ENCODE results near the gene GP5.

DNA sequence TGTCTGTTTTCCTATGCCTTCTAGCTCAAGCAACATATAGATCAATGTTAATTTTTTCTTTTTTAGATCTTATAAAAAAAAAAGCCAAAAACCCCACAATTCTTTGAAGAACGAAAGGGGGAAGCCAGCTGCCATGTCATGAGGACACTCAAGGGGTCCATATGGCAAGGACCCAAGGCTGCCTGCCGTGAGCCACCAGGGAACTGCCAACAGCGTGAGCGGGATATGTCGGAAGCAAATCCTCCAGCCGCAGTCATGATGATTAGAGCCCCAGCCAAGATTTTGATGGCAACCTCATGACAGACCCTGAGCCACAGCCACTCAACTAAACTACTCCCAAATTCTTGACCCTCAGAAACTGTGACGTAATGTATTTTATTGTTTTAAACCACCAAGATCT, 6.5 kb downstream of the GP5 start:
- no peak for TF ChIP-seq RXRA (IDR thresholded peaks at IDR 0.05)
- no peak for TF ChIP-seq YY1 (IDR thresholded peaks at IDR 0.05)
- TF ChIP-seq, protein P1, sequence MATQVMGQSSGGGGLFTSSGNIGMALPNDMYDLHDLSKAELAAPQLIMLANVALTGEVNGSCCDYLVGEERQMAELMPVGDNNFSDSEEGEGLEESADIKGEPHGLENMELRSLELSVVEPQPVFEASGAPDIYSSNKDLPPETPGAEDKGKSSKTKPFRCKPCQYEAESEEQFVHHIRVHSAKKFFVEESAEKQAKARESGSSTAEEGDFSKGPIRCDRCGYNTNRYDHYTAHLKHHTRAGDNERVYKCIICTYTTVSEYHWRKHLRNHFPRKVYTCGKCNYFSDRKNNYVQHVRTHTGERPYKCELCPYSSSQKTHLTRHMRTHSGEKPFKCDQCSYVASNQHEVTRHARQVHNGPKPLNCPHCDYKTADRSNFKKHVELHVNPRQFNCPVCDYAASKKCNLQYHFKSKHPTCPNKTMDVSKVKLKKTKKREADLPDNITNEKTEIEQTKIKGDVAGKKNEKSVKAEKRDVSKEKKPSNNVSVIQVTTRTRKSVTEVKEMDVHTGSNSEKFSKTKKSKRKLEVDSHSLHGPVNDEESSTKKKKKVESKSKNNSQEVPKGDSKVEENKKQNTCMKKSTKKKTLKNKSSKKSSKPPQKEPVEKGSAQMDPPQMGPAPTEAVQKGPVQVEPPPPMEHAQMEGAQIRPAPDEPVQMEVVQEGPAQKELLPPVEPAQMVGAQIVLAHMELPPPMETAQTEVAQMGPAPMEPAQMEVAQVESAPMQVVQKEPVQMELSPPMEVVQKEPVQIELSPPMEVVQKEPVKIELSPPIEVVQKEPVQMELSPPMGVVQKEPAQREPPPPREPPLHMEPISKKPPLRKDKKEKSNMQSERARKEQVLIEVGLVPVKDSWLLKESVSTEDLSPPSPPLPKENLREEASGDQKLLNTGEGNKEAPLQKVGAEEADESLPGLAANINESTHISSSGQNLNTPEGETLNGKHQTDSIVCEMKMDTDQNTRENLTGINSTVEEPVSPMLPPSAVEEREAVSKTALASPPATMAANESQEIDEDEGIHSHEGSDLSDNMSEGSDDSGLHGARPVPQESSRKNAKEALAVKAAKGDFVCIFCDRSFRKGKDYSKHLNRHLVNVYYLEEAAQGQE (IDR thresholded peaks at IDR 0.05): no peak
- TF ChIP-seq, protein P2, sequence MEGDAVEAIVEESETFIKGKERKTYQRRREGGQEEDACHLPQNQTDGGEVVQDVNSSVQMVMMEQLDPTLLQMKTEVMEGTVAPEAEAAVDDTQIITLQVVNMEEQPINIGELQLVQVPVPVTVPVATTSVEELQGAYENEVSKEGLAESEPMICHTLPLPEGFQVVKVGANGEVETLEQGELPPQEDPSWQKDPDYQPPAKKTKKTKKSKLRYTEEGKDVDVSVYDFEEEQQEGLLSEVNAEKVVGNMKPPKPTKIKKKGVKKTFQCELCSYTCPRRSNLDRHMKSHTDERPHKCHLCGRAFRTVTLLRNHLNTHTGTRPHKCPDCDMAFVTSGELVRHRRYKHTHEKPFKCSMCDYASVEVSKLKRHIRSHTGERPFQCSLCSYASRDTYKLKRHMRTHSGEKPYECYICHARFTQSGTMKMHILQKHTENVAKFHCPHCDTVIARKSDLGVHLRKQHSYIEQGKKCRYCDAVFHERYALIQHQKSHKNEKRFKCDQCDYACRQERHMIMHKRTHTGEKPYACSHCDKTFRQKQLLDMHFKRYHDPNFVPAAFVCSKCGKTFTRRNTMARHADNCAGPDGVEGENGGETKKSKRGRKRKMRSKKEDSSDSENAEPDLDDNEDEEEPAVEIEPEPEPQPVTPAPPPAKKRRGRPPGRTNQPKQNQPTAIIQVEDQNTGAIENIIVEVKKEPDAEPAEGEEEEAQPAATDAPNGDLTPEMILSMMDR (IDR thresholded peaks at IDR 0.05; ENCODE audit: low read depth, low read length, missing input control): no peak
- no peak for TF ChIP-seq EGR1 (IDR thresholded peaks at IDR 0.05; ENCODE audit: low read depth in 2 of 2)
- TF ChIP-seq GABPA (IDR thresholded peaks at IDR 0.05 in 1 of 2, conservative IDR thresholded peaks at IDR 0.05 in 1 of 2): no peak
- TF ChIP-seq, protein P3, sequence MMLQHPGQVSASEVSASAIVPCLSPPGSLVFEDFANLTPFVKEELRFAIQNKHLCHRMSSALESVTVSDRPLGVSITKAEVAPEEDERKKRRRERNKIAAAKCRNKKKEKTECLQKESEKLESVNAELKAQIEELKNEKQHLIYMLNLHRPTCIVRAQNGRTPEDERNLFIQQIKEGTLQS (IDR thresholded peaks at IDR 0.05): no peak
- TF ChIP-seq JUND (IDR thresholded peaks at IDR 0.05): no peak
- no peak for TF ChIP-seq FOXA1 (IDR thresholded peaks at IDR 0.05)

Measured in liver (tissue), 3 donors.